GM12873 (cell line): ENCODE results near the gene PDGFD.

Experiments
- CTCF ChIP-seq: IDR thresholded peaks from 2 replicates; pipeline ENCODE4 v1.5.1; 2012; ENCODE audit warnings: low read depth, mild to moderate bottlenecking, moderate library complexity, low read length, control low read depth; ENCODE audit not compliant: insufficient read depth; ENCODE audit errors: missing control alignments

Gene PDGFD

GRCh38 chr11:104155375-104155774 is 8.6 kb downstream of the PDGFD start:
- no peak for TF ChIP-seq CTCF

GRCh38 chr11:104154296-104154695 is 9.7 kb downstream of the PDGFD start:
- TF ChIP-seq CTCF, result no peak

- TF ChIP-seq CTCF, result no peak
Measured at GRCh38 chr11:104152941-104153505, 10.9 kb downstream of the PDGFD start.

GRCh38 chr11:104151404-104152204 is 12.3 kb downstream of the PDGFD start:
- TF ChIP-seq CTCF, result peak; percentile 29

GRCh38 chr11:104148706-104149105 is 15.2 kb downstream of the PDGFD start:
- TF ChIP-seq CTCF, result no peak

- TF ChIP-seq CTCF, result no peak
Measured at GRCh38 chr11:104148074-104148473, 15.9 kb downstream of the PDGFD start.

- no peak for TF ChIP-seq CTCF
Measured at GRCh38 chr11:104146943-104147342, 17.0 kb downstream of the PDGFD start.
